A673 (cell line): ENCODE data around the gene MGME1. TPM values are rescaled to one million over a fixed set of nuclear protein-coding genes. Genes with fewer than 3 reads are reported as not detected.

Source experiments
- BruUV-seq: library from RNA; stranded (reverse); fragments of 400-500 nt; replicated peaks from 2 replicates; lab custom pipeline; 2021; lab: Mats Ljungman, UMichigan
- CTCF ChIA-PET: fragments of 300-600 bp; sonication (Branson Sonifier 250); formaldehyde crosslinking; loops from one replicate; lab custom pipeline; 2022; ENCODE audit warnings: antibody characterized with exemption; lab: Charles Lee
- POLR2A ChIA-PET: fragments of 300-600 bp; sonication (Branson Sonifier 250); formaldehyde crosslinking; loops from one replicate; lab custom pipeline; 2022; ENCODE audit warnings: antibody characterized with exemption; ENCODE audit not compliant: low non-redundant PET; lab: Charles Lee
- DNase-seq: peaks from one replicate; pipeline ENCODE4 v3.0.0-alpha.2; 2015; ENCODE audit warnings: low spot score
- H3K27ac ChIP-seq: fragments of 200-600 bp; sonication (generic); 2 replicates; pipeline ENCODE4 v1.5.1; 2016; ENCODE audit warnings: mixed run types, low read depth, mild to moderate bottlenecking, mixed read lengths, antibody characterized with exemption, low read length; ENCODE audit not compliant: poor library complexity, severe bottlenecking
- H3K27me3 ChIP-seq: fragments of 200-600 bp; sonication (generic); replicated peaks from 2 replicates; pipeline ENCODE4 v1.6.1; 2017; ENCODE audit warnings: mixed run types, low read depth, mild to moderate bottlenecking, mixed read lengths, antibody characterized with exemption, low read length; ENCODE audit not compliant: insufficient read depth, poor library complexity
- H3K36me3 ChIP-seq: fragments of 200-600 bp; sonication (generic); 2 replicates; pipeline ENCODE4 v1.6.1; 2016; ENCODE audit warnings: mixed run types, mild to moderate bottlenecking, mixed read lengths, antibody characterized with exemption, low read length; ENCODE audit not compliant: insufficient read depth, poor library complexity, severe bottlenecking
- H3K4me1 ChIP-seq: fragments of 200-600 bp; sonication (generic); 2 replicates; pipeline ENCODE4 v1.6.1; 2017; ENCODE audit warnings: mixed run types, mild to moderate bottlenecking, mixed read lengths, antibody characterized with exemption, low read length; ENCODE audit not compliant: insufficient read depth, poor library complexity, severe bottlenecking
- H3K4me3 ChIP-seq: fragments of 200-600 bp; sonication (generic); 2 replicates; pipeline ENCODE4 v1.5.1; 2016; ENCODE audit warnings: low read depth, mixed run types, mild to moderate bottlenecking, mixed read lengths, low read length; ENCODE audit not compliant: poor library complexity, severe bottlenecking
- H3K9me3 ChIP-seq: fragments of 200-600 bp; sonication (generic); 2 replicates; pipeline ENCODE4 v1.6.1; 2016; ENCODE audit warnings: mixed run types, low read depth, mild to moderate bottlenecking, mixed read lengths, antibody characterized with exemption, low read length; ENCODE audit not compliant: poor library complexity, severe bottlenecking
- CTCF ChIP-seq: fragments of 300-800, 200-600 bp; sonication (generic); conservative IDR thresholded peaks from 2 replicates; pipeline ENCODE4 v1.5.1; 2017; ENCODE audit warnings: low read depth, mild to moderate bottlenecking, antibody characterized with exemption, low read length, moderate library complexity, mixed read lengths
- EZH2 ChIP-seq: fragments of 200-600 bp; sonication (generic); IDR thresholded peaks from 2 replicates; pipeline ENCODE4 v1.6.1; 2017; ENCODE audit warnings: borderline replicate concordance, low read depth, mild to moderate bottlenecking, mixed read lengths, antibody characterized with exemption, low read length; ENCODE audit not compliant: poor library complexity, severe bottlenecking
- intact Hi-C: fragments of 100-400 bp; cut with micrococcal nuclease; formaldehyde crosslinking; loops from one replicate; pipeline ENCODE4 v1.10.0; 2022; ENCODE audit not compliant: unreplicated experiment
- total RNA-seq: library from RNA; stranded (reverse); gene quantifications from 2 replicates; pipeline ENCODE4 v1.2.3, GENCODE V29; 2021

MGME1 gene
- total RNA-seq, 1 experiment from 2014 or later = 41.4 TPM

- CTCF ChIA-PET = no interaction called here
- POLR2A ChIA-PET = no interaction called here
- no TSS peak for BruUV-seq
Observed at GRCh38 chr20:17943343-17943742, 25.5 kb upstream of the MGME1 start.

GRCh38 chr20:17944854-17945474 is 23.9 kb upstream of the MGME1 start:
- H3K9me3 ChIP-seq = no peaks in the 10 kb centered on the region
- no peak overlapping the region for H3K4me3 ChIP-seq
- H3K36me3 ChIP-seq = peaks cover 93% of the 10 kb centered on the region
- no peak overlapping the region for H3K27ac ChIP-seq
- H3K27me3 ChIP-seq = no peaks in the 10 kb centered on the region
- BruUV-seq = no TSS peak
- no peaks in the 10 kb centered on the region for H3K4me1 ChIP-seq
- TF ChIP-seq EZH2 = no peak
- TF ChIP-seq CTCF = no peak
- DNase-seq = no peak
- ChIA-PET CTCF (interaction anchor here (0.5 kb wide), 1 partner anchor 449 kb away, joined by 13 read pairs; no protein-coding TSS in a partner anchor), POLR2A (no interaction called here)
- intact Hi-C loops = no loop called here

More at GRCh38 chr20:17943343-17943742, 25.5 kb upstream of the MGME1 start:
- Histone ChIP-seq H3K27ac (no peak overlapping the region), H3K36me3 (peaks cover 77% of the 10 kb centered on the region), H3K4me3 (no peak overlapping the region), H3K27me3 (no peaks in the 10 kb centered on the region), H3K4me1 (no peaks in the 10 kb centered on the region), H3K9me3 (no peaks in the 10 kb centered on the region)
- TF ChIP-seq EZH2 (no peak), CTCF (no peak)
- intact Hi-C loops = no loop called here
- DNase-seq = no peak

GRCh38 chr20:17946040-17946439 is 22.8 kb upstream of the MGME1 start:
- DNase-seq = no peak
- Histone ChIP-seq H3K36me3 (peaks cover 99% of the 10 kb centered on the region), H3K4me3 (no peak overlapping the region), H3K27me3 (no peaks in the 10 kb centered on the region), H3K27ac (no peak overlapping the region), H3K9me3 (no peaks in the 10 kb centered on the region), H3K4me1 (no peaks in the 10 kb centered on the region)
- intact Hi-C loops = no loop called here
- TF ChIP-seq EZH2 (no peak), CTCF (no peak)
- CTCF ChIA-PET = no interaction called here
- no TSS peak for BruUV-seq
- POLR2A ChIA-PET = no interaction called here
